Astrocyte (in vitro differentiated cells and primary cell): ENCODE data around the gene TMEM127. TPM values are rescaled to one million over a fixed set of nuclear protein-coding genes. Genes with fewer than 3 reads are reported as not detected.

ENCODE experiments used
- DNase-seq: peaks from one replicate; pipeline ENCODE4 v3.0.0-alpha.2; 2010; ENCODE audit warnings: low read depth
- FAIRE-seq: peaks from 2 replicates; lab custom pipeline; 2011; peaks lifted over from hg19 to GRCh38; lab: Jason Lieb, UNC
- H2AFZ ChIP-seq: 2 replicates; pipeline ENCODE4 v1.6.0; 2012; ENCODE audit warnings: low read depth, low read length, inconsistent platforms
- H3K27ac ChIP-seq: 2 replicates; pipeline ENCODE4 v1.5.1; 2011; ENCODE audit warnings: low read depth, low read length, inconsistent platforms
- H3K27me3 ChIP-seq: 2 replicates; pipeline ENCODE4 v1.6.0; 2011; ENCODE audit warnings: low read length, inconsistent platforms; ENCODE audit not compliant: insufficient read depth
- H3K36me3 ChIP-seq: 2 replicates; pipeline ENCODE4 v1.5.1; 2011; ENCODE audit warnings: low read length, inconsistent platforms; ENCODE audit not compliant: insufficient read depth
- H3K4me1 ChIP-seq: 2 replicates; pipeline ENCODE4 v1.5.1; 2011; ENCODE audit warnings: low read length, inconsistent platforms; ENCODE audit not compliant: insufficient read depth
- H3K4me2 ChIP-seq: 2 replicates; pipeline ENCODE4 v1.6.0; 2012; ENCODE audit warnings: low read length, inconsistent platforms
- H3K4me3 ChIP-seq: 2 replicates; pipeline ENCODE4 v1.5.1; 2011; ENCODE audit warnings: low read depth, mild to moderate bottlenecking, low read length, inconsistent platforms; ENCODE audit not compliant: insufficient read depth
- H3K79me2 ChIP-seq: 2 replicates; pipeline ENCODE4 v1.6.0; 2012; ENCODE audit warnings: mild to moderate bottlenecking, low read length, inconsistent platforms; ENCODE audit not compliant: insufficient read depth
- H3K9ac ChIP-seq: 2 replicates; pipeline ENCODE4 v1.6.0; 2012; ENCODE audit warnings: mild to moderate bottlenecking, low read length, inconsistent platforms
- H3K9me3 ChIP-seq: 2 replicates; pipeline ENCODE4 v1.5.1; 2012; ENCODE audit warnings: low read depth, mild to moderate bottlenecking, low read length, inconsistent platforms; ENCODE audit not compliant: insufficient read depth
- H4K20me1 ChIP-seq: 2 replicates; pipeline ENCODE4 v1.6.0; 2012; ENCODE audit warnings: low read length, inconsistent platforms; ENCODE audit not compliant: insufficient read depth
- H3K27ac Mint-ChIP-seq: one replicate; pipeline ENCODE4 v1.8.0; 2021; ENCODE audit warnings: mild to moderate bottlenecking, mixed read lengths; ENCODE audit not compliant: unreplicated experiment
- H3K27me3 Mint-ChIP-seq: one replicate; pipeline ENCODE4 v1.8.0; 2021; ENCODE audit warnings: low read depth, mixed read lengths; ENCODE audit not compliant: unreplicated experiment
- H3K36me3 Mint-ChIP-seq: one replicate; pipeline ENCODE4 v1.8.0; 2021; ENCODE audit warnings: low read depth, mixed read lengths; ENCODE audit not compliant: unreplicated experiment
- H3K4me1 Mint-ChIP-seq: one replicate; pipeline ENCODE4 v1.8.0; 2021; ENCODE audit warnings: low read depth, mixed read lengths; ENCODE audit not compliant: unreplicated experiment
- H3K4me3 Mint-ChIP-seq: one replicate; pipeline ENCODE4 v1.8.0; 2021; ENCODE audit warnings: mild to moderate bottlenecking, moderate library complexity, mixed read lengths; ENCODE audit not compliant: unreplicated experiment
- H3K9me3 Mint-ChIP-seq: one replicate; pipeline ENCODE4 v1.8.0; 2021; ENCODE audit warnings: mild to moderate bottlenecking, mixed read lengths; ENCODE audit not compliant: unreplicated experiment
- EZH2 ChIP-seq: IDR thresholded peaks from 2 replicates; pipeline ENCODE4 v1.6.1; 2012; ENCODE audit warnings: mild to moderate bottlenecking, low read length, inconsistent platforms; ENCODE audit not compliant: insufficient read depth
- total RNA-seq: library from RNA; stranded (reverse); gene quantifications from 2 replicates; pipeline ENCODE4 v1.2.1, GENCODE V29; 2021
- TF ChIP-seq, protein P1 (sequence below): IDR thresholded peaks from 2 replicates; pipeline ENCODE4 v1.5.1; 2011; ENCODE audit warnings: low read depth, mild to moderate bottlenecking, inconsistent platforms, low read length, moderate library complexity; ENCODE audit not compliant: insufficient read depth

TMEM127 gene
- total RNA-seq, 1 donor from 2014 or later, result 41.7 TPM

DNA sequence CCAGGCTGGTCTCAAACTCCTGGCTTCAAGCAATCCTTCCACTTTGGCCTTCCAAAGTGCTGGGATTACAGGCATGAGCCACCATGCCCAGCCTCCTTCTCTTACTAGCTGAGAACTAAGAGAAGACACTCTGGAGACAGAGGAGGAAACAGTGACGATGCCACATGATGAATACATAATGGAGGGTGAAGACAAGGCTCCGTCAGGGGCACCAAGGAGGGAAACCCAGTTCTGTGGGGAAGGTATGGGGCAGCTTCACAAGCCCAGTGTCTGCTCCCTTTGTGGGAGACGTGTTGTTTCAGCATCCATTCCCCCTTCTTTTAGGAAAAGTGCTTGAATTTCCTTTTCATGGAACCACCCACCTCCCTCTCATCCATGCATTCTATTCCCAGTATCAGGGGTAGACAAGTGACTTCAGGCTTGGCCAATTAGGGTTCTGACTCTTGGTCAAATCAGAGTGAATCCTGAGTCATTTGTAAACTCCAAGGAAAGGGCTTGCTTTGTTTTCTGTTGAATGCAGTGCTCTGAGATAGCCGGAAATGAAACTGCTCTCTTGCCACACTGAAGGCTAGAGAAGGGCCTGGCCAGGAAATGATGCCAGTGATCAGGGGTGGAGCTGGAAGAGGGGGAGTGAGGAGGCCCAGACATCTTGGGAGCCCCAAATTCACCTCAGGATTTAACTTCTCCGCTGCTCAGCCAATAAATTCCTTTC is 23.7 kb downstream of the TMEM127 start:
- Histone ChIP-seq H3K4me3 (no peak overlapping the region), H3K9ac (no peak overlapping the region), H3K4me1 (peaks cover 16% of the 10 kb centered on the region), H4K20me1 (no peaks in the 10 kb centered on the region), H3K27me3 (no peaks in the 10 kb centered on the region), H3K4me2 (no peak overlapping the region), H3K36me3 (no peaks in the 10 kb centered on the region), H3K27ac (peak overlapping the region; percentile 52), H2AFZ (peak overlapping the region; percentile 61), H3K79me2 (no peaks in the 10 kb centered on the region), H3K9me3 (no peaks in the 10 kb centered on the region)
- TF ChIP-seq EZH2, result no peak
- TF ChIP-seq, protein P1, sequence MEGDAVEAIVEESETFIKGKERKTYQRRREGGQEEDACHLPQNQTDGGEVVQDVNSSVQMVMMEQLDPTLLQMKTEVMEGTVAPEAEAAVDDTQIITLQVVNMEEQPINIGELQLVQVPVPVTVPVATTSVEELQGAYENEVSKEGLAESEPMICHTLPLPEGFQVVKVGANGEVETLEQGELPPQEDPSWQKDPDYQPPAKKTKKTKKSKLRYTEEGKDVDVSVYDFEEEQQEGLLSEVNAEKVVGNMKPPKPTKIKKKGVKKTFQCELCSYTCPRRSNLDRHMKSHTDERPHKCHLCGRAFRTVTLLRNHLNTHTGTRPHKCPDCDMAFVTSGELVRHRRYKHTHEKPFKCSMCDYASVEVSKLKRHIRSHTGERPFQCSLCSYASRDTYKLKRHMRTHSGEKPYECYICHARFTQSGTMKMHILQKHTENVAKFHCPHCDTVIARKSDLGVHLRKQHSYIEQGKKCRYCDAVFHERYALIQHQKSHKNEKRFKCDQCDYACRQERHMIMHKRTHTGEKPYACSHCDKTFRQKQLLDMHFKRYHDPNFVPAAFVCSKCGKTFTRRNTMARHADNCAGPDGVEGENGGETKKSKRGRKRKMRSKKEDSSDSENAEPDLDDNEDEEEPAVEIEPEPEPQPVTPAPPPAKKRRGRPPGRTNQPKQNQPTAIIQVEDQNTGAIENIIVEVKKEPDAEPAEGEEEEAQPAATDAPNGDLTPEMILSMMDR, result no peak
- Mint-ChIP-seq H3K27ac (peak overlapping the region; percentile 53), H3K36me3 (peaks cover 13% of the 10 kb centered on the region), H3K9me3 (no peaks in the 10 kb centered on the region), H3K4me3 (no peak overlapping the region), H3K4me1 (peaks cover 10% of the 10 kb centered on the region), H3K27me3 (no peaks in the 10 kb centered on the region)
- DNase-seq (peak; percentile 69), FAIRE-seq (peak; percentile 32)

- Histone ChIP-seq H3K36me3 (no peaks in the 10 kb centered on the region), H3K27ac (no peak overlapping the region), H3K27me3 (no peaks in the 10 kb centered on the region), H3K4me2 (no peak overlapping the region), H3K9me3 (no peaks in the 10 kb centered on the region), H3K4me1 (peaks cover 15% of the 10 kb centered on the region), H3K9ac (no peak overlapping the region), H4K20me1 (no peaks in the 10 kb centered on the region), H3K4me3 (no peak overlapping the region), H3K79me2 (no peaks in the 10 kb centered on the region), H2AFZ (no peak overlapping the region)
- H3K4me3 Mint-ChIP-seq, result no peak overlapping the region
- H3K27ac Mint-ChIP-seq, result no peak overlapping the region
- no peak for FAIRE-seq
- TF ChIP-seq, protein P1, result no peak
- DNase-seq, result no peak
- no peaks in the 10 kb centered on the region for H3K27me3 Mint-ChIP-seq
- peaks cover 10% of the 10 kb centered on the region for H3K4me1 Mint-ChIP-seq
- peaks cover 13% of the 10 kb centered on the region for H3K36me3 Mint-ChIP-seq
- H3K9me3 Mint-ChIP-seq, result no peaks in the 10 kb centered on the region
These were observed 24.6 kb downstream of the TMEM127 start for GRCh38 chr2:96241227-96241626.

DNA sequence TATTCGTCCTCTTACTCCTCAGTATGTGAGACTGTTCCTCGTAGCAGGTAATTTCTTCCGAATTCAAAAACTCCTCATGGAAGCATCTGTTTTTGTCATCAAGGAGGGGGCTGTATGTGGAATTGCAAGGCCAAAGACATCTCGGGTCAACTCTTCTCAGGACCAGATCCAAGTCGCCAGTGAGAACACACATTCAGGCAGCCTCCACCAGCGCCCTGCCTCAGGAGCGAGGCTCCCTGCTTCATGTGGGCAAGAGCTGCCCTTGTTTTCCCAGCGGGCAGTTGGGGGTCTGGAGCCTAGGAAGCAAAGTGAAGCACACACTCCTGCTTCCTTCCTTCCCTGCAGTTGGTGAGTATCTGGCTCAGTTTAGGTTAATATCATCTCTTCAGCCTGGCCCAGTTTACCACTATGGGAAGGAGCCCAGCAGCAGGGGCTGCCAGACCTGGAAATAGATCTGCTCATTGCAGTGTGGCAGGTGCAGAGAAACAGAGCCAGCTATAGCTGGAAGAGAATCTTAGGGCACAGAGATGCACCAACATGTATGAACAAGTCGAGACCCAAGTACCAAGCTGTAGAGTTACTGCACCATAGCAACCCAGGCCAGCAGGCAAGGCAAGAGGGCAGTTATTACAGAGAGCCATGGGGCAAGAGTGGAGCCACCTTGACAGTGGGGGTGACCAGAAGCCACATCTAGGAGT is 25.3 kb downstream of the TMEM127 start:
- Histone ChIP-seq H2AFZ (no peak overlapping the region), H3K9me3 (no peaks in the 10 kb centered on the region), H3K27ac (no peak overlapping the region), H3K9ac (no peak overlapping the region), H3K79me2 (no peaks in the 10 kb centered on the region), H3K4me1 (peaks cover 9% of the 10 kb centered on the region), H3K27me3 (no peaks in the 10 kb centered on the region), H3K36me3 (no peaks in the 10 kb centered on the region), H3K4me3 (no peak overlapping the region), H3K4me2 (no peak overlapping the region), H4K20me1 (no peaks in the 10 kb centered on the region)
- H3K27ac Mint-ChIP-seq, result no peak overlapping the region
- no peak for FAIRE-seq
- no peak overlapping the region for H3K4me3 Mint-ChIP-seq
- H3K9me3 Mint-ChIP-seq, result no peaks in the 10 kb centered on the region
- peaks cover 9% of the 10 kb centered on the region for H3K4me1 Mint-ChIP-seq
- peaks cover 13% of the 10 kb centered on the region for H3K36me3 Mint-ChIP-seq
- H3K27me3 Mint-ChIP-seq, result no peaks in the 10 kb centered on the region
- TF ChIP-seq, protein P1, result no peak
- no peak for TF ChIP-seq EZH2
- DNase-seq, result no peak
